HepG2 (cell line): ENCODE data around the gene MTA3. TPM values are rescaled to one million over a fixed set of nuclear protein-coding genes. Genes with fewer than 3 reads are reported as not detected.

Source experiments
- ATAC-seq: fragments of 200-7000 bp; cut with Tn5 transposase; 3 replicates; pipeline ENCODE4 v1.9.1; 2020; ENCODE audit warnings: mild to moderate bottlenecking, moderate library complexity
- BruUV-seq: library from RNA; stranded (reverse); fragments of 400-500 nt; replicated peaks from 2 replicates; lab custom pipeline; 2021; lab: Mats Ljungman, UMichigan
- CTCF ChIA-PET: fragments of 300-600 bp; formaldehyde crosslinking; extraction: SDS; loops from one replicate; lab custom pipeline; 2021; ENCODE audit warnings: low total read pairs, inconsistent platforms, low intra/inter-chr PET ratio; lab: Yijun Ruan, JAX
- POLR2A ChIA-PET: fragments of 350-600 bp; sonication (Branson Sonifier 250); formaldehyde crosslinking; loops from one replicate; lab custom pipeline; 2020; ENCODE audit warnings: antibody characterized with exemption, inconsistent platforms; lab: Yijun Ruan, JAX
- DNase-seq: peaks from one replicate; pipeline ENCODE4 v3.0.0-alpha.2; 2015; ENCODE audit warnings: low spot score
- FAIRE-seq: peaks from 3 replicates; lab custom pipeline; 2011; peaks lifted over from hg19 to GRCh38; lab: Jason Lieb, UNC
- H2AFZ ChIP-seq: one replicate; pipeline ENCODE4 v1.6.1; 2011; ENCODE audit warnings: low read length, inconsistent platforms
- H3K27ac ChIP-seq: fragments of 300-600 bp; 3 replicates; pipeline ENCODE4 v1.8.0; 2011; ENCODE audit warnings: mixed run types, mild to moderate bottlenecking, mixed read lengths, low read length, inconsistent platforms; ENCODE audit not compliant: insufficient read depth; ENCODE audit errors: extremely low read length
- H3K27me3 ChIP-seq, 2 experiments: fragments of 200-600 bp in 1 of 2; 2 replicates in 1 of 2; 3 replicates in 1 of 2; pipeline versions ENCODE4 v1.6.0 to v1.8.0; 2011; ENCODE audit warnings: low read length in 2 of 2, mild to moderate bottlenecking in 2 of 2, moderate library complexity in 2 of 2, inconsistent platforms in 1 of 2; ENCODE audit not compliant: insufficient read depth in 2 of 2, control insufficient read depth in 1 of 2
- H3K36me3 ChIP-seq, 2 experiments: fragments of 200-600 bp in 1 of 2; replicated peaks in 1 of 2; 2 replicates in 1 of 2; 3 replicates in 1 of 2; pipeline versions ENCODE4 v1.5.1 to v1.8.0; 2011; ENCODE audit warnings: low read length in 2 of 2, inconsistent platforms in 1 of 2; ENCODE audit not compliant: insufficient read depth in 2 of 2, control insufficient read depth in 1 of 2
- H3K4me1 ChIP-seq: 2 replicates; pipeline ENCODE4 v1.5.1; 2012; ENCODE audit warnings: low read length, inconsistent platforms; ENCODE audit not compliant: insufficient read depth
- H3K4me2 ChIP-seq: 2 replicates; pipeline ENCODE4 v1.6.0; 2011; ENCODE audit warnings: low read depth, low read length, inconsistent platforms
- H3K4me3 ChIP-seq, 3 experiments: fragments of 200-600 bp in 1 of 3; sonication (generic), shearing (Covaris generic) in 1 of 3; replicated peaks in 1 of 3; 2 replicates each; pipeline ENCODE4 v1.5.1; 2011 to 2016; ENCODE audit warnings: low read length in 3 of 3, inconsistent platforms in 2 of 3, low read depth in 2 of 3, mild to moderate bottlenecking in 2 of 3, control low read depth in 1 of 3, mixed read lengths in 1 of 3; ENCODE audit not compliant: insufficient read depth in 1 of 3
- H3K79me2 ChIP-seq: one replicate; pipeline ENCODE4 v1.6.1; 2011; ENCODE audit warnings: low read length, inconsistent platforms; ENCODE audit not compliant: insufficient read depth
- H3K9ac ChIP-seq: 2 replicates; pipeline ENCODE4 v1.6.0; 2011; ENCODE audit warnings: mild to moderate bottlenecking, low read depth, low read length, inconsistent platforms; ENCODE audit not compliant: insufficient read depth
- H3K9me3 ChIP-seq: 2 replicates; pipeline ENCODE4 v1.5.1; 2012; ENCODE audit warnings: mild to moderate bottlenecking, low read length
- H4K20me1 ChIP-seq: 2 replicates; pipeline ENCODE4 v1.6.0; 2011; ENCODE audit warnings: inconsistent platforms, mild to moderate bottlenecking, low read length, moderate library complexity; ENCODE audit not compliant: insufficient read depth
- AGO2 ChIP-seq: fragments of 200-400 bp; formaldehyde crosslinking; optimal IDR thresholded peaks from 2 replicates; pipeline ENCODE3; 2017; ENCODE audit warnings: mild to moderate bottlenecking, low read depth, low read length, moderate library complexity
- BORCS8-MEF2B ChIP-seq: sonication (generic); formaldehyde crosslinking; IDR thresholded peaks from 2 replicates; pipeline ENCODE4 v1.8.0; 2022; ENCODE audit warnings: mild to moderate bottlenecking, missing genetic modification reagents
- CCDC6 ChIP-seq: sonication (generic); formaldehyde crosslinking; IDR thresholded peaks from 2 replicates; pipeline ENCODE4 v1.8.1; 2022; ENCODE audit warnings: mild to moderate bottlenecking, missing genetic modification reagents, moderate library complexity
- FUBP1 ChIP-seq: sonication (generic); formaldehyde crosslinking; IDR thresholded peaks from 2 replicates; pipeline ENCODE4 v1.5.1; 2020; ENCODE audit warnings: missing genetic modification reagents, mild to moderate bottlenecking, borderline replicate concordance
- HDAC6 ChIP-seq: fragments of 200-600 bp; sonication (generic); IDR thresholded peaks from 2 replicates; pipeline ENCODE4 v1.7.0; 2017; ENCODE audit warnings: mild to moderate bottlenecking, antibody characterized with exemption, low read length, low read depth
- HES4 ChIP-seq: sonication (generic); formaldehyde crosslinking; IDR thresholded peaks from 2 replicates; pipeline ENCODE4 v1.9.0; 2021; ENCODE audit warnings: mild to moderate bottlenecking, missing genetic modification reagents, borderline replicate concordance
- RCOR2 ChIP-seq: IDR thresholded peaks from 2 replicates; pipeline ENCODE4 v1.6.1; 2016; ENCODE audit warnings: missing biosample characterization, missing genetic modification reagents
- THAP9 ChIP-seq: sonication (generic); formaldehyde crosslinking; IDR thresholded peaks from 2 replicates; pipeline ENCODE4; 2020; ENCODE audit warnings: missing genetic modification reagents, mild to moderate bottlenecking, borderline replicate concordance
- TMF1 ChIP-seq: sonication (generic); formaldehyde crosslinking; IDR thresholded peaks from 2 replicates; pipeline ENCODE4 v1.8.1; 2022; ENCODE audit warnings: low read depth, missing genetic modification reagents
- ZNF296 ChIP-seq: sonication (generic); formaldehyde crosslinking; conservative IDR thresholded peaks from 2 replicates; pipeline ENCODE4 v1.5.0; 2020; ENCODE audit warnings: mild to moderate bottlenecking, missing genetic modification reagents
- ZNF350 ChIP-seq: sonication (generic); formaldehyde crosslinking; IDR thresholded peaks from 2 replicates; pipeline ENCODE4 v1.4.0; 2020; ENCODE audit warnings: mild to moderate bottlenecking, low read depth, missing genetic modification reagents, borderline replicate concordance
- ZNF687 ChIP-seq: sonication (generic); formaldehyde crosslinking; IDR thresholded peaks from 2 replicates; pipeline ENCODE4 v1.5.1; 2020; ENCODE audit warnings: mild to moderate bottlenecking, missing genetic modification reagents, moderate library complexity
- ZNF703 ChIP-seq: sonication (generic); formaldehyde crosslinking; IDR thresholded peaks from 2 replicates; pipeline ENCODE4 v1.5.1; 2020; ENCODE audit warnings: missing genetic modification reagents, mild to moderate bottlenecking, moderate library complexity, borderline replicate concordance
- ZNF83 ChIP-seq: sonication (generic); formaldehyde crosslinking; IDR thresholded peaks from 2 replicates; pipeline ENCODE4 v1.4.0; 2020; ENCODE audit warnings: missing genetic modification reagents, mild to moderate bottlenecking, borderline replicate concordance
- WGBS: methylation state at CpG from one replicate; pipeline ENCODE4 v1.1.6; 2017; ENCODE audit warnings: low lambda C conversion rate; 5-methylcytosine and 5-hydroxymethylcytosine counted together
- in situ Hi-C: cut with HindIII; loops from 2 replicates; pipeline ENCODE4 v1.10.0; 2017; ENCODE audit warnings: low pct_unique_long_range_greater_than_20kb; ENCODE audit not compliant: extremely low pct_ligation_motif_present
- intact Hi-C: fragments of 100-400 bp; cut with micrococcal nuclease; formaldehyde crosslinking; loops from one replicate; pipeline ENCODE4 v1.10.0; 2022; ENCODE audit not compliant: unreplicated experiment
- polyA plus RNA-seq, 8 experiments: library from polyadenylated mRNA; depleted of rRNA in 3 of 8; stranded (reverse) in 7 of 8; unstranded in 1 of 8; fragments of >200 nt; fragmentation: Illumina TruSeq in 4 of 8; extraction: Trizol in 4 of 8; gene quantifications; 2 replicates each; pipeline versions ENCODE4 v1.2.1 to v1.2.3, GENCODE V29; 2011 to 2016; ENCODE audit warnings: low read depth in 4 of 8, missing spikeins in 1 of 8, mixed read lengths in 1 of 8; ENCODE audit not compliant: insufficient read depth in 1 of 8
- total RNA-seq, 5 experiments: library from RNA; depleted of rRNA; stranded (reverse); fragments of >200 nt; fragmentation: Illumina TruSeq; extraction: Trizol; gene quantifications; 2 replicates each; pipeline ENCODE4 v1.2.3, GENCODE V29; 2016; ENCODE audit warnings: low read depth in 1 of 5

Gene MTA3
- total and polyA plus RNA-seq, 2 of the 13 experiments (the other 11 are each of a cell fraction or from before 2014, with no cell fraction given), result 48.8 to 77.8 TPM

- Histone ChIP-seq H3K4me3 (peak overlapping the region in 1 of 3 experiments; percentile 26; a peak in 2 of 6 replicates), H3K9me3 (no peaks in the 10 kb centered on the region), H3K79me2 (peaks cover 21% of the 10 kb centered on the region), H2AFZ (no peak overlapping the region), H4K20me1 (no peaks in the 10 kb centered on the region), H3K4me1 (peaks cover 85% of the 10 kb centered on the region), H3K9ac (no peak overlapping the region), H3K4me2 (peak overlapping the region; percentile 54; the same call in 1 of the 2 replicates), H3K27ac (peak overlapping the region; percentile 67), H3K36me3 (peaks cover 0 to 4% of the 10 kb centered on the region in 2 experiments; a peak in 1 of 5 replicates), H3K27me3 (no peaks in the 10 kb centered on the region; a peak in 1 of 5 replicates)
- POLR2A ChIA-PET, result interaction anchor here (1.0 to 3.1 kb wide), 7 partner anchors 8 to 284 kb away, joined by 3 to 28 read pairs (median 10); no protein-coding TSS in a partner anchor
- ATAC-seq (no peak), FAIRE-seq (no peak), DNase-seq (no peak)
- in situ Hi-C loops, result no loop called here
- BruUV-seq, result no TSS peak
- 84% methylated on average over 9 of the region's 9 CpGs for WGBS
- CTCF ChIA-PET, result no interaction called here
- intact Hi-C loops, result no loop called here
- peak; percentile 65 for TF ChIP-seq ZNF687 (CRISPR knock-in tag)
- TF ChIP-seq FUBP1 (CRISPR knock-in tag), result 0 out of 2 replicates have a peak, but pooled peaks have one; percentile 36
- 0 out of 2 replicates have a peak, but pooled peaks have one; percentile 11 for TF ChIP-seq ZNF350
- 0 out of 2 replicates have a peak, but pooled peaks have one; percentile 8 for TF ChIP-seq THAP9 (CRISPR knock-in tag)
- TF ChIP-seq RCOR2 (CRISPR knock-in tag), result no peak
- 0 out of 2 replicates have a peak, but pooled peaks have one; percentile 12 for TF ChIP-seq BORCS8-MEF2B (CRISPR knock-in tag)
- no peak for TF ChIP-seq ZNF83 (CRISPR knock-in tag)
- no peak for TF ChIP-seq ZNF296 (CRISPR knock-in tag)
- peak; percentile 1 for TF ChIP-seq AGO2
- TF ChIP-seq CCDC6 (CRISPR knock-in tag), result 0 out of 2 replicates have a peak, but pooled peaks have one; percentile 47
- no peak for TF ChIP-seq ZNF703
- TF ChIP-seq HES4, result 0 out of 2 replicates have a peak, but pooled peaks have one; percentile 1
- TF ChIP-seq HDAC6, result no peak
- 0 out of 2 replicates have a peak, but pooled peaks have one; percentile 53 for TF ChIP-seq TMF1 (CRISPR knock-in tag)
Observed at GRCh38 chr2:42788478-42788793, 220.0 kb downstream of the MTA3 start.
